ENCODE measurements around the gene IL31RA. TPM values are rescaled to one million over a fixed set of nuclear protein-coding genes. Genes with fewer than 3 reads are reported as not detected.

Gene IL31RA
- total and polyA plus RNA-seq, 2 of the 13 experiments (the other 11 are each of a cell fraction or from before 2014, with no cell fraction given) = not detected

DNA sequence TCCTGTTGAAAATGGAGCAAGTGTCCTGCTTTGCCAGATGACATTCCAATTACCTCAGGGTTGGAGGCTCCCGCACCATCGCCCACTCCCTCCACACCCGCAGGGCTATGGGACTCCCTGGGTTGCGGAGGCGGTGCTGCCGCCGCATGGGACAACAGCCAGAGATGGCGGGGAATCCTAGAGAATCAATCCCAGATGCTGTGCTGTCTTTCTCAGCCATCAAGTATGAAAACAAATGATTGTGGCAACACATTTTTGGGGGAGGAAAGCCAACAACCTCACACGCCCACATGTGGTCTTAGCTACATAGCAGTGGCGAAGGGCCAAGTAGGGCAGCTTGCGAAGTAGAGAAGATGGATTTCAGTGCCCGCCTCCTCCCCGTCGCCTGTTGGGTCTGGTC lies 46.7 kb downstream of the IL31RA start:
- Histone ChIP-seq H3K4me1 (ENCODE audit: insufficient read depth, low read length) (peaks cover 12% of the 10 kb centered on the region), H3K4me2 (ENCODE audit: low read depth, low read length) (peak overlapping the region; percentile 94), H3K27me3 (ENCODE audit: control insufficient read depth in 1 of 2, insufficient read depth in 2 of 2, low read length in 2 of 2) (no peaks in the 10 kb centered on the region; a peak in 1 of 5 replicates), H2AFZ (ENCODE audit: low read length) (peak overlapping the region; percentile 92), H3K79me2 (ENCODE audit: insufficient read depth, low read length) (no peaks in the 10 kb centered on the region), H4K20me1 (ENCODE audit: insufficient read depth, low read length) (no peaks in the 10 kb centered on the region), H3K4me3 (replicated peaks in 1 of 3; ENCODE audit: insufficient read depth in 1 of 3, low read depth in 2 of 3, low read length in 3 of 3) (peak overlapping the region; percentile 23 to 70 (median 62)), H3K27ac (ENCODE audit: extremely low read length, insufficient read depth, low read length) (no peak overlapping the region), H3K9me3 (ENCODE audit: low read length) (no peaks in the 10 kb centered on the region), H3K9ac (ENCODE audit: insufficient read depth, low read depth, low read length) (peak overlapping the region; percentile 26; the same call in 1 of the 2 replicates), H3K36me3 (replicated peaks in 1 of 2; ENCODE audit: control insufficient read depth in 1 of 2, insufficient read depth in 2 of 2, low read length in 2 of 2) (no peaks in the 10 kb centered on the region)
- intact Hi-C loops (cut with micrococcal nuclease; ENCODE audit: unreplicated experiment) (no loop called here), in situ Hi-C loops (cut with HindIII; ENCODE audit: extremely low pct_ligation_motif_present, low pct_unique_long_range_greater_than_20kb) (no loop called here)
- ChIA-PET CTCF (ENCODE audit: low intra/inter-chr PET ratio, low total read pairs) (no interaction called here), POLR2A (no interaction called here)
- FAIRE-seq (no peak), DNase-seq (ENCODE audit: low spot score) (peak; percentile 13), ATAC-seq (peak; percentile 90)
- BruUV-seq (replicated peaks) = no TSS peak
- WGBS (ENCODE audit: low lambda C conversion rate) = 6% methylated on average over 14 of the region's 14 CpGs
- TF ChIP-seq SALL1 (CRISPR knock-in tag; IDR thresholded peaks at IDR 0.05) (0 out of 2 replicates have a peak, but pooled peaks have one; percentile 24), ZNF350 (CRISPR knock-in tag; IDR thresholded peaks at IDR 0.05; ENCODE audit: borderline replicate concordance, low read depth) (0 out of 2 replicates have a peak, but pooled peaks have one; percentile 29)
- TF ChIP-seq, protein P1, sequence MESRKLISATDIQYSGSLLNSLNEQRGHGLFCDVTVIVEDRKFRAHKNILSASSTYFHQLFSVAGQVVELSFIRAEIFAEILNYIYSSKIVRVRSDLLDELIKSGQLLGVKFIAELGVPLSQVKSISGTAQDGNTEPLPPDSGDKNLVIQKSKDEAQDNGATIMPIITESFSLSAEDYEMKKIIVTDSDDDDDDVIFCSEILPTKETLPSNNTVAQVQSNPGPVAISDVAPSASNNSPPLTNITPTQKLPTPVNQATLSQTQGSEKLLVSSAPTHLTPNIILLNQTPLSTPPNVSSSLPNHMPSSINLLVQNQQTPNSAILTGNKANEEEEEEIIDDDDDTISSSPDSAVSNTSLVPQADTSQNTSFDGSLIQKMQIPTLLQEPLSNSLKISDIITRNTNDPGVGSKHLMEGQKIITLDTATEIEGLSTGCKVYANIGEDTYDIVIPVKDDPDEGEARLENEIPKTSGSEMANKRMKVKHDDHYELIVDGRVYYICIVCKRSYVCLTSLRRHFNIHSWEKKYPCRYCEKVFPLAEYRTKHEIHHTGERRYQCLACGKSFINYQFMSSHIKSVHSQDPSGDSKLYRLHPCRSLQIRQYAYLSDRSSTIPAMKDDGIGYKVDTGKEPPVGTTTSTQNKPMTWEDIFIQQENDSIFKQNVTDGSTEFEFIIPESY (CRISPR knock-in tag; IDR thresholded peaks at IDR 0.05) = peak; percentile 19; the same call in 1 of the 2 replicates
- TF ChIP-seq, protein P2, sequence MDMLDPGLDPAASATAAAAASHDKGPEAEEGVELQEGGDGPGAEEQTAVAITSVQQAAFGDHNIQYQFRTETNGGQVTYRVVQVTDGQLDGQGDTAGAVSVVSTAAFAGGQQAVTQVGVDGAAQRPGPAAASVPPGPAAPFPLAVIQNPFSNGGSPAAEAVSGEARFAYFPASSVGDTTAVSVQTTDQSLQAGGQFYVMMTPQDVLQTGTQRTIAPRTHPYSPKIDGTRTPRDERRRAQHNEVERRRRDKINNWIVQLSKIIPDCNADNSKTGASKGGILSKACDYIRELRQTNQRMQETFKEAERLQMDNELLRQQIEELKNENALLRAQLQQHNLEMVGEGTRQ (IDR thresholded peaks at IDR 0.05; ENCODE audit: low read depth, low read length) = no peak
- TF ChIP-seq, protein P2 (CRISPR knock-in tag; IDR thresholded peaks at IDR 0.05; ENCODE audit: borderline replicate concordance) = no peak
- TF ChIP-seq, protein P3, sequence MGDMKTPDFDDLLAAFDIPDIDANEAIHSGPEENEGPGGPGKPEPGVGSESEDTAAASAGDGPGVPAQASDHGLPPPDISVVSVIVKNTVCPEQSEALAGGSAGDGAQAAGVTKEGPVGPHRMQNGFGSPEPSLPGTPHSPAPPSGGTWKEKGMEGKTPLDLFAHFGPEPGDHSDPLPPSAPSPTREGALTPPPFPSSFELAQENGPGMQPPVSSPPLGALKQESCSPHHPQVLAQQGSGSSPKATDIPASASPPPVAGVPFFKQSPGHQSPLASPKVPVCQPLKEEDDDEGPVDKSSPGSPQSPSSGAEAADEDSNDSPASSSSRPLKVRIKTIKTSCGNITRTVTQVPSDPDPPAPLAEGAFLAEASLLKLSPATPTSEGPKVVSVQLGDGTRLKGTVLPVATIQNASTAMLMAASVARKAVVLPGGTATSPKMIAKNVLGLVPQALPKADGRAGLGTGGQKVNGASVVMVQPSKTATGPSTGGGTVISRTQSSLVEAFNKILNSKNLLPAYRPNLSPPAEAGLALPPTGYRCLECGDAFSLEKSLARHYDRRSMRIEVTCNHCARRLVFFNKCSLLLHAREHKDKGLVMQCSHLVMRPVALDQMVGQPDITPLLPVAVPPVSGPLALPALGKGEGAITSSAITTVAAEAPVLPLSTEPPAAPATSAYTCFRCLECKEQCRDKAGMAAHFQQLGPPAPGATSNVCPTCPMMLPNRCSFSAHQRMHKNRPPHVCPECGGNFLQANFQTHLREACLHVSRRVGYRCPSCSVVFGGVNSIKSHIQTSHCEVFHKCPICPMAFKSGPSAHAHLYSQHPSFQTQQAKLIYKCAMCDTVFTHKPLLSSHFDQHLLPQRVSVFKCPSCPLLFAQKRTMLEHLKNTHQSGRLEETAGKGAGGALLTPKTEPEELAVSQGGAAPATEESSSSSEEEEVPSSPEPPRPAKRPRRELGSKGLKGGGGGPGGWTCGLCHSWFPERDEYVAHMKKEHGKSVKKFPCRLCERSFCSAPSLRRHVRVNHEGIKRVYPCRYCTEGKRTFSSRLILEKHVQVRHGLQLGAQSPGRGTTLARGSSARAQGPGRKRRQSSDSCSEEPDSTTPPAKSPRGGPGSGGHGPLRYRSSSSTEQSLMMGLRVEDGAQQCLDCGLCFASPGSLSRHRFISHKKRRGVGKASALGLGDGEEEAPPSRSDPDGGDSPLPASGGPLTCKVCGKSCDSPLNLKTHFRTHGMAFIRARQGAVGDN (CRISPR knock-in tag; IDR thresholded peaks at IDR 0.05) = peak; percentile 28; the same call in 1 of the 2 replicates

Measured in HepG2 (cell line).